Measurements from ENCODE around the gene AGPS.

GRCh38 chr2:177348118-177348654, 44.4 kb upstream of the AGPS start:
- TF ChIP-seq CTCF (conservative IDR thresholded peaks at IDR 0.05) (no peak), EZH2 (IDR thresholded peaks at IDR 0.05; ENCODE audit: low read depth) (no peak)

Data from PC-9 (cell line).